A673 (cell line): ENCODE data around the gene UXS1.

Source experiments
- EZH2 ChIP-seq: fragments of 200-600 bp; sonication (generic); IDR thresholded peaks from 2 replicates; pipeline ENCODE4 v1.6.1; 2017; ENCODE audit warnings: borderline replicate concordance, low read depth, mild to moderate bottlenecking, mixed read lengths, antibody characterized with exemption, low read length; ENCODE audit not compliant: poor library complexity, severe bottlenecking
- TF ChIP-seq, protein P1 (sequence below): fragments of 300-800, 200-600 bp; sonication (generic); conservative IDR thresholded peaks from 2 replicates; pipeline ENCODE4 v1.5.1; 2017; ENCODE audit warnings: low read depth, mild to moderate bottlenecking, antibody characterized with exemption, low read length, moderate library complexity, mixed read lengths

DNA sequence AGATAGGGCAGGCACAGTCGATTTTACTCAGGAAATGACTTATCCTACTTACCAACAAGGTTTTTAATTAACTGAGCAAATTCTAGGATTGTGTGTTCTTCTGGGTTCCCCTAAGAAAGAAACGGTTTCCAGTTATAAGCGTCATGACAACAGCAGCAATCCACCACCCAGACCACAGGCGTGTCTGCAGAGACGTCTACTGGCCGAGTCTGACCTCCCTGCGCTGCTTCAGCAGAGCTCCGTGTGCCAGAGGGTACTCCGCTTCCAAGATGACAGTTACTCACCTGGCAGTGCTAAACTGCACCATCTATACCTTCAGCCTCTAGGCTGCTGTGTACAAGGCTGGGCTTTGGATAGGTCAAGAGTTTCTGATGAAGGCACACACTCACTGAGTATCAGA, 95.4 kb downstream of the UXS1 start:
- TF ChIP-seq, protein P1, sequence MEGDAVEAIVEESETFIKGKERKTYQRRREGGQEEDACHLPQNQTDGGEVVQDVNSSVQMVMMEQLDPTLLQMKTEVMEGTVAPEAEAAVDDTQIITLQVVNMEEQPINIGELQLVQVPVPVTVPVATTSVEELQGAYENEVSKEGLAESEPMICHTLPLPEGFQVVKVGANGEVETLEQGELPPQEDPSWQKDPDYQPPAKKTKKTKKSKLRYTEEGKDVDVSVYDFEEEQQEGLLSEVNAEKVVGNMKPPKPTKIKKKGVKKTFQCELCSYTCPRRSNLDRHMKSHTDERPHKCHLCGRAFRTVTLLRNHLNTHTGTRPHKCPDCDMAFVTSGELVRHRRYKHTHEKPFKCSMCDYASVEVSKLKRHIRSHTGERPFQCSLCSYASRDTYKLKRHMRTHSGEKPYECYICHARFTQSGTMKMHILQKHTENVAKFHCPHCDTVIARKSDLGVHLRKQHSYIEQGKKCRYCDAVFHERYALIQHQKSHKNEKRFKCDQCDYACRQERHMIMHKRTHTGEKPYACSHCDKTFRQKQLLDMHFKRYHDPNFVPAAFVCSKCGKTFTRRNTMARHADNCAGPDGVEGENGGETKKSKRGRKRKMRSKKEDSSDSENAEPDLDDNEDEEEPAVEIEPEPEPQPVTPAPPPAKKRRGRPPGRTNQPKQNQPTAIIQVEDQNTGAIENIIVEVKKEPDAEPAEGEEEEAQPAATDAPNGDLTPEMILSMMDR, result no peak
- no peak for TF ChIP-seq EZH2
